ENCODE results near the gene AQP4.

- TF ChIP-seq, protein P1, sequence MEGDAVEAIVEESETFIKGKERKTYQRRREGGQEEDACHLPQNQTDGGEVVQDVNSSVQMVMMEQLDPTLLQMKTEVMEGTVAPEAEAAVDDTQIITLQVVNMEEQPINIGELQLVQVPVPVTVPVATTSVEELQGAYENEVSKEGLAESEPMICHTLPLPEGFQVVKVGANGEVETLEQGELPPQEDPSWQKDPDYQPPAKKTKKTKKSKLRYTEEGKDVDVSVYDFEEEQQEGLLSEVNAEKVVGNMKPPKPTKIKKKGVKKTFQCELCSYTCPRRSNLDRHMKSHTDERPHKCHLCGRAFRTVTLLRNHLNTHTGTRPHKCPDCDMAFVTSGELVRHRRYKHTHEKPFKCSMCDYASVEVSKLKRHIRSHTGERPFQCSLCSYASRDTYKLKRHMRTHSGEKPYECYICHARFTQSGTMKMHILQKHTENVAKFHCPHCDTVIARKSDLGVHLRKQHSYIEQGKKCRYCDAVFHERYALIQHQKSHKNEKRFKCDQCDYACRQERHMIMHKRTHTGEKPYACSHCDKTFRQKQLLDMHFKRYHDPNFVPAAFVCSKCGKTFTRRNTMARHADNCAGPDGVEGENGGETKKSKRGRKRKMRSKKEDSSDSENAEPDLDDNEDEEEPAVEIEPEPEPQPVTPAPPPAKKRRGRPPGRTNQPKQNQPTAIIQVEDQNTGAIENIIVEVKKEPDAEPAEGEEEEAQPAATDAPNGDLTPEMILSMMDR (IDR thresholded peaks at IDR 0.05; ENCODE audit: low read depth, low read length, poor library complexity, severe bottlenecking), result no peak
- TF ChIP-seq EZH2phosphoT487 (IDR thresholded peaks at IDR 0.05; ENCODE audit: borderline replicate concordance, low read length), result no peak
Observed at GRCh38 chr18:26818461-26818860, 47.0 kb downstream of the AQP4 start.
